Measurements from ENCODE around the gene HGS. TPM values are rescaled to one million over a fixed set of nuclear protein-coding genes. Genes with fewer than 3 reads are reported as not detected.
A peak's percentile ranks its signal among the peaks of the same experiment; 100 is the strongest.

HGS gene
- total and polyA plus RNA-seq, 2 of the 13 experiments (the other 11 are each of a cell fraction or from before 2014, with no cell fraction given) = 73.3 to 78.1 TPM

GRCh38 chr17:81727324-81728031, 43.7 kb downstream of the HGS start (continued):
- TF ChIP-seq ARID5B (CRISPR knock-in tag; IDR thresholded peaks at IDR 0.05) (peak; percentile 77), ZNF546 (CRISPR knock-in tag; conservative IDR thresholded peaks at IDR 0.05) (peak; percentile 92), HMGA1 (CRISPR knock-in tag; conservative IDR thresholded peaks at IDR 0.05) (no peak), ZSCAN22 (CRISPR knock-in tag; IDR thresholded peaks at IDR 0.05) (0 out of 2 replicates have a peak, but pooled peaks have one; percentile 69), MED13 (CRISPR knock-in tag; IDR thresholded peaks at IDR 0.05) (peak; percentile 72; the same call in 1 of the 2 replicates), HIVEP1 (CRISPR knock-in tag; IDR thresholded peaks at IDR 0.05) (peak; percentile 97), SOX6 (IDR thresholded peaks at IDR 0.05) (no peak), SOX6 (CRISPR knock-in tag; IDR thresholded peaks at IDR 0.05) (peak; percentile 84), MBNL3 (CRISPR knock-in tag; conservative IDR thresholded peaks at IDR 0.05) (no peak), RARG (CRISPR knock-in tag; IDR thresholded peaks at IDR 0.05; ENCODE audit: low read depth) (0 out of 2 replicates have a peak, but pooled peaks have one; percentile 71), ZNF296 (CRISPR knock-in tag; conservative IDR thresholded peaks at IDR 0.05) (peak; percentile 93), MXD3 (CRISPR knock-in tag; IDR thresholded peaks at IDR 0.05) (peak; percentile 100), ADNP (CRISPR knock-in tag; IDR thresholded peaks at IDR 0.05) (peak; percentile 65; the same call in 1 of the 2 replicates), RAD51 (IDR thresholded peaks at IDR 0.05; ENCODE audit: borderline replicate concordance) (no peak), FOSL1 (CRISPR knock-in tag; IDR thresholded peaks at IDR 0.05; ENCODE audit: borderline replicate concordance) (peak; percentile 49; the same call in 1 of the 2 replicates), MYC (CRISPR knock-in tag; IDR thresholded peaks at IDR 0.05; ENCODE audit: borderline replicate concordance) (peak; percentile 99), YEATS2 (CRISPR knock-in tag; IDR thresholded peaks at IDR 0.05; ENCODE audit: borderline replicate concordance) (peak; percentile 85; the same call in 1 of the 2 replicates), NR0B2 (CRISPR knock-in tag; IDR thresholded peaks at IDR 0.05) (peak; percentile 97), ZNF350 (CRISPR knock-in tag; IDR thresholded peaks at IDR 0.05; ENCODE audit: borderline replicate concordance, low read depth) (peak; percentile 98), ZGPAT (CRISPR knock-in tag; IDR thresholded peaks at IDR 0.05) (peak; percentile 98), ZNF747 (CRISPR knock-in tag; IDR thresholded peaks at IDR 0.05; ENCODE audit: borderline replicate concordance) (peak; percentile 96), ZNF616 (CRISPR knock-in tag; IDR thresholded peaks at IDR 0.05; ENCODE audit: low read depth) (peak; percentile 98)
